Hepatocyte (in vitro differentiated cells): ENCODE data around the gene MTR. TPM values are rescaled to one million over a fixed set of nuclear protein-coding genes. Genes with fewer than 3 reads are reported as not detected.

ENCODE experiments used
- DNase-seq: peaks from one replicate; pipeline ENCODE4 v3.0.0-alpha.2; 2016; ENCODE audit warnings: low spot score
- H2AFZ ChIP-seq: fragments of 200-600 bp; sonication (generic); 2 replicates; pipeline ENCODE4 v1.6.0; 2016; ENCODE audit warnings: antibody characterized with exemption, mild to moderate bottlenecking
- H3K27ac ChIP-seq: fragments of 200-600 bp; sonication (generic); 2 replicates; pipeline ENCODE4 v1.5.1; 2016; ENCODE audit warnings: mild to moderate bottlenecking
- H3K27me3 ChIP-seq: fragments of 200-600 bp; sonication (generic); 2 replicates; pipeline ENCODE4 v1.6.1; 2016
- H3K36me3 ChIP-seq: fragments of 200-600 bp; sonication (generic); replicated peaks from 2 replicates; pipeline ENCODE4 v1.5.1; 2016; ENCODE audit warnings: low read depth; ENCODE audit not compliant: insufficient read depth
- H3K4me1 ChIP-seq: fragments of 200-600 bp; sonication (generic); 2 replicates; pipeline ENCODE4 v1.5.1; 2016; ENCODE audit warnings: mild to moderate bottlenecking, moderate library complexity; ENCODE audit not compliant: insufficient read depth
- H3K4me2 ChIP-seq: fragments of 200-600 bp; sonication (generic); 2 replicates; pipeline ENCODE4 v1.6.0; 2016
- H3K4me3 ChIP-seq: fragments of 200-600 bp; sonication (generic); 2 replicates; pipeline ENCODE4 v1.5.1; 2016; ENCODE audit warnings: mild to moderate bottlenecking
- H3K79me2 ChIP-seq: fragments of 200-600 bp; sonication (generic); 2 replicates; pipeline ENCODE4 v1.6.0; 2017; ENCODE audit warnings: mild to moderate bottlenecking
- H3K9me2 ChIP-seq: fragments of 200-600 bp; sonication (generic); replicated peaks from 2 replicates; pipeline ENCODE4 v1.6.0; 2017; ENCODE audit warnings: mild to moderate bottlenecking; ENCODE audit not compliant: insufficient read depth
- H3K9me3 ChIP-seq: fragments of 200-600 bp; sonication (generic); 2 replicates; pipeline ENCODE4 v1.5.1; 2016; ENCODE audit warnings: low read depth, mild to moderate bottlenecking
- H4K20me1 ChIP-seq: fragments of 200-600 bp; sonication (generic); 2 replicates; pipeline ENCODE4 v1.6.0; 2016; ENCODE audit warnings: mild to moderate bottlenecking; ENCODE audit not compliant: insufficient read depth, poor library complexity, severe bottlenecking
- EZH2 ChIP-seq: fragments of 200-600 bp; sonication (generic); IDR thresholded peaks from 2 replicates; pipeline ENCODE4 v1.6.1; 2016; ENCODE audit warnings: antibody characterized with exemption, mild to moderate bottlenecking, borderline replicate concordance
- EZH2phosphoT487 ChIP-seq: fragments of 200-600 bp; sonication (generic); IDR thresholded peaks from one replicate; pipeline ENCODE4 v1.6.1; 2018; ENCODE audit warnings: antibody characterized with exemption, mild to moderate bottlenecking, low read depth, moderate library complexity; ENCODE audit not compliant: unreplicated experiment, severe bottlenecking
- WGBS: methylation state at CpG from one replicate; pipeline ENCODE4 v1.1.6; 2016; ENCODE audit warnings: low lambda C conversion rate; ENCODE audit errors: missing lambda C conversion rate; 5-methylcytosine and 5-hydroxymethylcytosine counted together
- polyA plus RNA-seq: library from polyadenylated mRNA; unstranded; fragments of >200 nt; fragmentation: Nextera tagmentation; extraction: Ambion mirVana; gene quantifications from 2 replicates; pipeline ENCODE4 v1.2.1, GENCODE V29; 2016
- total RNA-seq: library from RNA; depleted of rRNA; stranded (reverse); fragments of >200 nt; gene quantifications from 2 replicates; pipeline ENCODE4 v1.2.3, GENCODE V29; 2014
- TF ChIP-seq, protein P1 (sequence below): fragments of 200-600 bp; sonication (generic); IDR thresholded peaks from 2 replicates; pipeline ENCODE4 v1.5.1; 2016; ENCODE audit warnings: antibody characterized with exemption, mild to moderate bottlenecking; ENCODE audit not compliant: poor library complexity

MTR gene
- total and polyA plus RNA-seq, 2 experiments from 2014 or later = 9.6 to 23.8 TPM

DNA sequence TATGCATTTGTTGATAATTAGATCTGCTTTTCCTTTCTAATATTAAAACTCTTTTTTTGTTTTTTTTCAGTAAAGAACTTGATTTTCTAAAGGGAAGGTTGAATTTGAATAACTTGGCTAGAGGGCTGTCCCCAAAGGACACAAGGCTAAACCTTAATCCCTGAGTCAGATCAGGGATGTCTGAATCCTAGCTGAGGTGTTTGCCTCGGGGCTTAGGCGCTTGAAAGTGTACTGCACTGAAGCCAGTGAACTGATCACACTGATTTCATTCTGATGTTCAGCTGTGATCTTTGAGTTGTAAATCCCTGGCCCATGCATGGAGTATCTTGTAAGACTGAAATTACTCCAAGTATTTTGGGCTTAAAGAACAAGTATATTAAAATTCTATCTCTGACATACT, 42.8 kb downstream of the MTR start:
- no peaks in the 10 kb centered on the region for H4K20me1 ChIP-seq
- no peak for DNase-seq
- H3K4me3 ChIP-seq = no peak overlapping the region
- no peak overlapping the region for H2AFZ ChIP-seq
- TF ChIP-seq, protein P1, sequence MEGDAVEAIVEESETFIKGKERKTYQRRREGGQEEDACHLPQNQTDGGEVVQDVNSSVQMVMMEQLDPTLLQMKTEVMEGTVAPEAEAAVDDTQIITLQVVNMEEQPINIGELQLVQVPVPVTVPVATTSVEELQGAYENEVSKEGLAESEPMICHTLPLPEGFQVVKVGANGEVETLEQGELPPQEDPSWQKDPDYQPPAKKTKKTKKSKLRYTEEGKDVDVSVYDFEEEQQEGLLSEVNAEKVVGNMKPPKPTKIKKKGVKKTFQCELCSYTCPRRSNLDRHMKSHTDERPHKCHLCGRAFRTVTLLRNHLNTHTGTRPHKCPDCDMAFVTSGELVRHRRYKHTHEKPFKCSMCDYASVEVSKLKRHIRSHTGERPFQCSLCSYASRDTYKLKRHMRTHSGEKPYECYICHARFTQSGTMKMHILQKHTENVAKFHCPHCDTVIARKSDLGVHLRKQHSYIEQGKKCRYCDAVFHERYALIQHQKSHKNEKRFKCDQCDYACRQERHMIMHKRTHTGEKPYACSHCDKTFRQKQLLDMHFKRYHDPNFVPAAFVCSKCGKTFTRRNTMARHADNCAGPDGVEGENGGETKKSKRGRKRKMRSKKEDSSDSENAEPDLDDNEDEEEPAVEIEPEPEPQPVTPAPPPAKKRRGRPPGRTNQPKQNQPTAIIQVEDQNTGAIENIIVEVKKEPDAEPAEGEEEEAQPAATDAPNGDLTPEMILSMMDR = no peak
- no peak for TF ChIP-seq EZH2phosphoT487
- no peak for TF ChIP-seq EZH2
- no peaks in the 10 kb centered on the region for H3K27me3 ChIP-seq
- peaks cover 4% of the 10 kb centered on the region for H3K4me1 ChIP-seq
- H3K36me3 ChIP-seq = no peaks in the 10 kb centered on the region
- H3K79me2 ChIP-seq = no peaks in the 10 kb centered on the region
- H3K4me2 ChIP-seq = no peak overlapping the region
- no peaks in the 10 kb centered on the region for H3K9me2 ChIP-seq
- 65% methylated on average over 2 of the region's 2 CpGs for WGBS
- H3K9me3 ChIP-seq = no peaks in the 10 kb centered on the region
- no peak overlapping the region for H3K27ac ChIP-seq

DNA sequence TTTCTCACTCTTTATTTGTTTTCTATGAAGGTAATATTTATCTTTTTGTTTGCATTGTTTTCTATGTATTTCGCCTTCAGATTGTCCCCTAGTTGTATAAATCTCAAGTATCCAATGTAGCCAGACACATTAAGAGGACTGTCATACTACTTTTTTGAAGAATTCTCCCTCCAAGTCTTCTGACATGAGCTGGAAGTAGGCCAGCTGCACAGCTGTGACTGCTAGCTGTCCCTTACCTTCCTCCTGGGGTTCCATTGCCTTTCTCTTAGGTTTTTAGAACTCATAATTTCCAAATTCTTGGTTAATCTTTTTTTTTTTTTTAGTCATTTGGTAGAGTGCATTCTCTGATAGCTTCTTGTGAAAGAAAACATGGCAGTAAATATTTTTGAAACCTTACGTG, 46.2 kb downstream of the MTR start:
- no peak overlapping the region for H3K4me3 ChIP-seq
- no peak overlapping the region for H2AFZ ChIP-seq
- peaks cover 14% of the 10 kb centered on the region for H3K4me1 ChIP-seq
- no peaks in the 10 kb centered on the region for H3K79me2 ChIP-seq
- WGBS = 96% methylated on average over 2 of the region's 2 CpGs
- H3K9me3 ChIP-seq = no peaks in the 10 kb centered on the region
- H4K20me1 ChIP-seq = no peaks in the 10 kb centered on the region
- no peaks in the 10 kb centered on the region for H3K36me3 ChIP-seq
- H3K27ac ChIP-seq = no peak overlapping the region
- H3K4me2 ChIP-seq = no peak overlapping the region
- H3K9me2 ChIP-seq = no peaks in the 10 kb centered on the region
- no peaks in the 10 kb centered on the region for H3K27me3 ChIP-seq
- TF ChIP-seq, protein P1 = no peak
- TF ChIP-seq EZH2 = no peak
- TF ChIP-seq EZH2phosphoT487 = no peak
- no peak for DNase-seq

DNA sequence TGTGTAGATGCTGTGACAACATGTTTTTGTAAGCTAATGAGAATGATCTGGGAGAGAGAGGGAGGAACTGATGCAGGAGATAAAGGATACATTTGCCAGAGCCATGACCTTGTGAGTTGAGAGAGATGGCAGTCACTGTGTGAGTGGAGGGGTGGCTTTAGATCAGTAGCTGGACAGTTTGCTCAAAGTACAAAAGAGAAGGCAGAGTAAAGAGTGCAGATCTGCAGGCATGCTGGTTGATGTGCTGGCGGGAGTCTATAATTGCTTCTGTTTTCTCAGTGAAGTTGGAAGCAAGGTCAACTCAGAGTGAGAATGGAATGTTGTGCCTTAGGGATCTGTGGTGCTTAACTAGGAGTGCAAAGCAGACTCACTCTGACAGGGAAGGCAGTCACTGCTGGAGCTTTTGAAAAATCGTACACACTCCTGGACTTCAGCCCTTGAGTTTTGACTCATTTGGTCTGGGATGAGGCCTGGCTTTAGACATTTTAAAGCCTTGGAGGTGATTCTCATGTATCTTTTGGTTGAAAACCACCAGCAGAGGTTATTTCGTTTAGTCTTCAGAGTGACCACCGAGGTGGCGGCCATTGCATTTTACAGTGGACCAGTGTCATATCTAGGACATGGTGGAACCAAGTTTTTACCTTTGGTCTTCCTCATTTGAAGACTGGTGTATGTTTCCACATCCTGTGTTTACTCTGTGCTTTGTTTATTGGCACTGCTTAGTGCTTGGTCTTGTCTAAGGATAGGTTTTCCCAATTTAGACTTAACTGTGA, 49.6 kb downstream of the MTR start:
- peak; percentile 37 for DNase-seq
- no peaks in the 10 kb centered on the region for H4K20me1 ChIP-seq
- H3K27me3 ChIP-seq = no peaks in the 10 kb centered on the region
- H2AFZ ChIP-seq = no peak overlapping the region
- no peak overlapping the region for H3K4me3 ChIP-seq
- peak overlapping the region; percentile 79 for H3K27ac ChIP-seq
- no peaks in the 10 kb centered on the region for H3K9me3 ChIP-seq
- WGBS = 67% methylated on average over 5 of the region's 5 CpGs
- TF ChIP-seq EZH2phosphoT487 (no peak), EZH2 (no peak)
- TF ChIP-seq, protein P1 = no peak
- peak overlapping the region; percentile 44 for H3K4me2 ChIP-seq
- peaks cover 14% of the 10 kb centered on the region for H3K4me1 ChIP-seq
- no peaks in the 10 kb centered on the region for H3K36me3 ChIP-seq
- no peaks in the 10 kb centered on the region for H3K9me2 ChIP-seq
- no peaks in the 10 kb centered on the region for H3K79me2 ChIP-seq
